Activated CD8-positive, alpha-beta T cell treated with anti-CD3 and anti-CD28 coated beads for 36 hours (primary cell): ENCODE data around the gene STAC. TPM values are rescaled to one million over a fixed set of nuclear protein-coding genes. Genes with fewer than 3 reads are reported as not detected.

Experiments used
- ATAC-seq: fragments of 200-7000 bp; cut with Tn5 transposase; one replicate; pipeline ENCODE4 v1.10.0; 2021; ENCODE audit warnings: mild to moderate bottlenecking, moderate library complexity
- CTCF ChIA-PET: fragments of 350-600 bp; sonication (Branson Sonifier 250); formaldehyde crosslinking; loops from one replicate; lab custom pipeline; 2021; ENCODE audit warnings: antibody characterized with exemption; lab: Charles Lee
- POLR2A ChIA-PET: fragments of 350-600 bp; sonication (Branson Sonifier 250); formaldehyde crosslinking; loops from one replicate; lab custom pipeline; 2021; ENCODE audit warnings: antibody characterized with exemption; lab: Charles Lee
- DNase-seq: peaks from one replicate; pipeline ENCODE4 v3.0.0-alpha.2; 2020
- H3K27ac Mint-ChIP-seq: one replicate; pipeline ENCODE4 v1.8.0; 2021; ENCODE audit warnings: mild to moderate bottlenecking, mixed read lengths
- H3K27me3 Mint-ChIP-seq: one replicate; pipeline ENCODE4 v1.8.0; 2021; ENCODE audit warnings: mixed read lengths
- H3K36me3 Mint-ChIP-seq: one replicate; pipeline ENCODE4 v1.8.0; 2021; ENCODE audit warnings: low read depth, mixed read lengths
- H3K4me1 Mint-ChIP-seq: one replicate; pipeline ENCODE4 v1.8.0; 2021; ENCODE audit warnings: low read depth, mixed read lengths
- H3K4me3 Mint-ChIP-seq: one replicate; pipeline ENCODE4 v1.8.0; 2021; ENCODE audit warnings: mild to moderate bottlenecking, moderate library complexity, mixed read lengths
- H3K9me3 Mint-ChIP-seq: one replicate; pipeline ENCODE4 v1.8.0; 2021; ENCODE audit warnings: mixed read lengths
- intact Hi-C: fragments of 100-400 bp; cut with micrococcal nuclease; formaldehyde crosslinking; loops from one replicate; pipeline ENCODE4 v1.10.0; 2022
- total RNA-seq, 2 experiments: library from RNA; stranded (reverse); gene quantifications; one replicate each; pipeline ENCODE4 v1.2.3, GENCODE V29; 2021
- TF ChIP-seq, protein P1 (sequence below): fragments of 200-600 bp; IDR thresholded peaks from one replicate; pipeline ENCODE4 v1.8.0; 2022; ENCODE audit warnings: antibody characterized with exemption, mild to moderate bottlenecking

Gene STAC
- total RNA-seq, 2 experiments from 2014 or later: not detected

DNA sequence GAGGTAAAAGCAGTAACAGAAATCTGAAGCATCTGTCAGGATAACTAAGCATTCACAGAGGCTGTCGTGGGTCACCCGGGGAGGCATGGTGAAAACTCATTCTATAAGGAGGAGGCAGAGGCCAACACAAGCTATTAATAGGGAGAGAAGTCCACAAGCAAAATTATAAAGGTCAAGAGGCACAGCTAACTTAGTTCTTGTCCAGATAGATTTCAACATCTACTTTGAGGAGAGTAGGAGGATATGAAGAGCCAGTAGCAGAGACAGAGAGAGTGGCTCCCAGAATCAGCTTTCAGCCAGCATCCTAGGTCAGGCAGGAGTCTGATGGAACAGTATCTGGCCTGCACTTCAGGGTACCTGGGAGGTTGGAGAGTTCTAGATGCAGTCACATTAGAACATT lies 95.3 kb downstream of the STAC start:
- intact Hi-C loops: no loop called here
- CTCF ChIA-PET: no interaction called here
- POLR2A ChIA-PET: no interaction called here
- DNase-seq (no peak), ATAC-seq (no peak)
- no peaks in the 10 kb centered on the region for H3K36me3 Mint-ChIP-seq
- TF ChIP-seq, protein P1, sequence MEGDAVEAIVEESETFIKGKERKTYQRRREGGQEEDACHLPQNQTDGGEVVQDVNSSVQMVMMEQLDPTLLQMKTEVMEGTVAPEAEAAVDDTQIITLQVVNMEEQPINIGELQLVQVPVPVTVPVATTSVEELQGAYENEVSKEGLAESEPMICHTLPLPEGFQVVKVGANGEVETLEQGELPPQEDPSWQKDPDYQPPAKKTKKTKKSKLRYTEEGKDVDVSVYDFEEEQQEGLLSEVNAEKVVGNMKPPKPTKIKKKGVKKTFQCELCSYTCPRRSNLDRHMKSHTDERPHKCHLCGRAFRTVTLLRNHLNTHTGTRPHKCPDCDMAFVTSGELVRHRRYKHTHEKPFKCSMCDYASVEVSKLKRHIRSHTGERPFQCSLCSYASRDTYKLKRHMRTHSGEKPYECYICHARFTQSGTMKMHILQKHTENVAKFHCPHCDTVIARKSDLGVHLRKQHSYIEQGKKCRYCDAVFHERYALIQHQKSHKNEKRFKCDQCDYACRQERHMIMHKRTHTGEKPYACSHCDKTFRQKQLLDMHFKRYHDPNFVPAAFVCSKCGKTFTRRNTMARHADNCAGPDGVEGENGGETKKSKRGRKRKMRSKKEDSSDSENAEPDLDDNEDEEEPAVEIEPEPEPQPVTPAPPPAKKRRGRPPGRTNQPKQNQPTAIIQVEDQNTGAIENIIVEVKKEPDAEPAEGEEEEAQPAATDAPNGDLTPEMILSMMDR: no peak
- H3K4me3 Mint-ChIP-seq: no peak overlapping the region
- peaks cover 3% of the 10 kb centered on the region for H3K9me3 Mint-ChIP-seq
- no peak overlapping the region for H3K27ac Mint-ChIP-seq
- H3K27me3 Mint-ChIP-seq: peaks cover 2% of the 10 kb centered on the region
- H3K4me1 Mint-ChIP-seq: no peaks in the 10 kb centered on the region

DNA sequence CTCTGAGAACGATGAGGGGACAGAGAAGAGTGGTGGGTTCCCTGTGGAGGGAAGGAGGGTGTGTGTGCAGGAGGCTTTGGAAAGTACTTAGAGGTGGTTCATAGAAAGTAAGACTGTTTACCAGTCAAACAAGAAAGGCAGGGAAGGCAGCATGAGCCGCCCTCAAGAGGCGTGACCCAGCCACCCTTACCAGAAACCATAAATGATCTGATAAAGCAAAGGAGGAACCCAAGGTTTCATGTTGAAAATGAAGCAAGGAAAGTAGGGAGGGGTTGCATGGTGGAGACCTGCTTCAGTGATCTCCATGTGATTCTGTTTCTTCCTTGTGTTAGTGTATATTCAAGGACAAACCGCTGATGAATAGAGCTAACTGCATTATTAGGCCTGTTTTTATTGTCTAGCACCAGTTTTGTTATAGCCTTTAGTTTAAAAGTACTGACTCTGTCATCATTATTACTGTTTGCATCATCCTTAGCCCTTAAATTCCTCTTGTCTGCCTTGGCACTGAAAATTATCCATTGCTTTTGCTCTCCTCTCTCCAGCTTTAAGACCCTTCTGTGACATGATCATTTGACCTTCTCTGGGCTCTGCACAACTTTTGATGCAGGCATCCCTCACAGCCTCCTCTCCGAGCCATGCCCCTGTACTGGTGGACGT lies 96.1 kb downstream of the STAC start:
- CTCF ChIA-PET: no interaction called here
- H3K4me1 Mint-ChIP-seq: no peaks in the 10 kb centered on the region
- no peak overlapping the region for H3K27ac Mint-ChIP-seq
- no peak for DNase-seq
- no peak overlapping the region for H3K4me3 Mint-ChIP-seq
- no peaks in the 10 kb centered on the region for H3K36me3 Mint-ChIP-seq
- intact Hi-C loops: no loop called here
- H3K27me3 Mint-ChIP-seq: no peaks in the 10 kb centered on the region
- TF ChIP-seq, protein P1: no peak
- H3K9me3 Mint-ChIP-seq: peaks cover 3% of the 10 kb centered on the region
- ATAC-seq: no peak
- POLR2A ChIA-PET: no interaction called here

DNA sequence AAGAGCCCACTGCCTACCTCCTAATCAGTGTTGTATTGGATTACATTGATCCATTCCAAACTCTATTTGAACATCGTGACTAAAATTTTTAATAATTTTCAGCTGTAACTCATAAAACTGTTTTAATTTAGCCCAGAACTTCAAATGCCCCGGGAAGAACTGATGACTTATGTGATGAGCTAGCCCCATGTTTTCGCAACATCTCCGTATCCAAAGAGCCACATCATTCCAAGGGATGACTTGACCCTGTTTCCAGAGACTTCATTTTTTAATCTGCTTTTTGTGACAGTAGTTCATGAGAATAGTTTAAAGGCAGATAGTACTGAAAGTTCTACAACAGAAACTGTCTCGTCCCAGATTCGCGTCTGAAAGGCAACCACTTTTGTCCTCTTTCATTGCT lies 97.4 kb downstream of the STAC start:
- Mint-ChIP-seq H3K36me3 (no peaks in the 10 kb centered on the region), H3K27me3 (no peaks in the 10 kb centered on the region), H3K27ac (no peak overlapping the region), H3K4me1 (no peaks in the 10 kb centered on the region), H3K9me3 (peaks cover 3% of the 10 kb centered on the region), H3K4me3 (no peak overlapping the region)
- intact Hi-C loops: no loop called here
- DNase-seq (no peak), ATAC-seq (no peak)
- TF ChIP-seq, protein P1: no peak
- ChIA-PET POLR2A (no interaction called here), CTCF (no interaction called here)

DNA sequence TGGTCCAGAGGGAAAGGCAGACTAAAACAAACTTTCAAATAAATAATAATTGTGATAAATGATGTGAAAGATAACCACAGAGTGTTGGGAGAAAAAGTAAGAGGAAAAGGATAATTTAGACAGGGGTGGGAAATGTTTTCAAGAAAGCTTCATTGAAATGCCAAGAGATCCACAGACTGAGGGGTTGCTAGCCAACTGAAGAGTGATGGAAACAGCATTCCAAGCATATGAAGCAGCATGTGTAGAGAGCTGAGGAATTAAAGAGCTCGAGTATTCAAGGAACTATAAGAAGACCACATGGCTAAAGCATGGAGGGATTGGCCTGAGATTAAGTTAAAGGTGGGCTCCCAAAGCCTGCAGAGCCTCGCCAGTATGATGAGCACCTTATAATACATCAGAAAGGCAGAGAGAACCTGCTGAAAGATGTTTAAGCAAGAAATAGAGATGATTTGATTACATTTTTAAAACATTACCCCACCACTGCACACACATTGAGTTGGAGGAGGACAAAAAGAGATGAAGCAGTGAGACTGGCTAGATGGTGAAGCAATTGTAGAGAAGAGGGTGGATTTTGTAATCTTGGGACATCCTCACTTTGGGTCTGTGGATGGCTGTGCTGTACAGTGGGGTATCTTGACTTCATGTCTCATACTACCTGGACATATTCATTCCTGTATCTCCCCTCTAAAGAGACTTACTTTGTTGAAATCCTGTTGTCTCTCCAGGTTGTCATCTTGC lies 100.8 kb downstream of the STAC start:
- Mint-ChIP-seq H3K4me3 (no peak overlapping the region), H3K4me1 (no peaks in the 10 kb centered on the region), H3K27ac (no peak overlapping the region), H3K27me3 (no peaks in the 10 kb centered on the region), H3K9me3 (peaks cover 3% of the 10 kb centered on the region), H3K36me3 (no peaks in the 10 kb centered on the region)
- intact Hi-C loops: no loop called here
- ATAC-seq (no peak), DNase-seq (no peak)
- ChIA-PET CTCF (no interaction called here), POLR2A (no interaction called here)
- TF ChIP-seq, protein P1: no peak

DNA sequence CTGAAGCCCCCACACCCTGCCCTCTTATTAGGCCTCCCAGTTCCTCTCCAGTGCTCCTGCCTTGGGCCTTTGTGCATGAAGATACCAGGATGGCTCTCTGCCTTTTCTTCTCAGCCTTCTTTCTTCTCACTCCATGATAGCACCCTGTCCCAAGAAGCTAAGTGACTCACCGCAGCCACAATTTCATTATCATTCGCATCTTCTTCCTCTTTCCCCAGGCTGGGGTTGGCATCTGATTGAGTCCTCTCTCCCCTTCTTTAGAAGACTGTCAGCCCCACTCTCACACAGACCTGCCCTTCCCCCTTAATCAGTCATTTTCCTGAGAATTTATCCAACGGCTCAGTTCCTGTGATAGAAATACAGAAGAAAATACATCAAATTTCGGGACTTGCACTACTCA lies 102.0 kb downstream of the STAC start:
- Mint-ChIP-seq H3K27ac (no peak overlapping the region), H3K4me1 (no peaks in the 10 kb centered on the region), H3K27me3 (no peaks in the 10 kb centered on the region), H3K9me3 (peaks cover 3% of the 10 kb centered on the region), H3K36me3 (no peaks in the 10 kb centered on the region), H3K4me3 (no peak overlapping the region)
- ATAC-seq: no peak
- intact Hi-C loops: no loop called here
- TF ChIP-seq, protein P1: no peak
- ChIA-PET POLR2A (no interaction called here), CTCF (no interaction called here)
- no peak for DNase-seq
